Memory B cell (primary cell): ENCODE data around the gene FRRS1.
A peak's percentile ranks its signal among the peaks of the same experiment; 100 is the strongest.
"Not testable (repeated sequence)": the region's sequence is repeated elsewhere in the genome, so short reads cannot be mapped to it uniquely, and the experiment has no call there.

Experiments
- ATAC-seq: fragments of 150-1000 bp; cut with Tn5 transposase; 2 replicates; pipeline ENCODE4 v1.10.0; 2021; ENCODE audit warnings: low read depth, mild to moderate bottlenecking, moderate library complexity
- DNase-seq, 2 donors: peaks; one replicate each; pipeline ENCODE4 v3.0.0; 2022; ENCODE audit warnings: low spot score in 2 of 2
- H3K27ac Mint-ChIP-seq: one replicate; pipeline ENCODE4 v1.8.0; 2022; ENCODE audit warnings: mild to moderate bottlenecking, moderate library complexity, mixed read lengths
- H3K27me3 Mint-ChIP-seq: one replicate; pipeline ENCODE4 v1.8.0; 2022; ENCODE audit warnings: mixed read lengths
- H3K36me3 Mint-ChIP-seq: one replicate; pipeline ENCODE4 v1.8.0; 2022; ENCODE audit warnings: mild to moderate bottlenecking, mixed read lengths
- H3K4me1 Mint-ChIP-seq: one replicate; pipeline ENCODE4 v1.8.0; 2022; ENCODE audit warnings: mixed read lengths
- H3K4me3 Mint-ChIP-seq: one replicate; pipeline ENCODE4 v1.8.0; 2022; ENCODE audit warnings: mild to moderate bottlenecking, moderate library complexity, mixed read lengths
- H3K9me3 Mint-ChIP-seq: one replicate; pipeline ENCODE4 v1.8.0; 2022; ENCODE audit warnings: mixed read lengths

FRRS1 gene

GRCh38 chr1:99782397-99782796, 16.0 kb upstream of the FRRS1 start:
- H3K4me3 Mint-ChIP-seq = no peak overlapping the region
- no peak overlapping the region for H3K27ac Mint-ChIP-seq
- peak; percentile 51 for ATAC-seq
- no peaks in the 10 kb centered on the region for H3K9me3 Mint-ChIP-seq
- H3K27me3 Mint-ChIP-seq = peaks cover 3% of the 10 kb centered on the region
- DNase-seq = no peak
- peaks cover 14% of the 10 kb centered on the region for H3K4me1 Mint-ChIP-seq
- H3K36me3 Mint-ChIP-seq = no peaks in the 10 kb centered on the region

GRCh38 chr1:99781798-99782197, 15.4 kb upstream of the FRRS1 start:
- DNase-seq = no peak
- H3K9me3 Mint-ChIP-seq = no peaks in the 10 kb centered on the region
- no peak for ATAC-seq
- peaks cover 3% of the 10 kb centered on the region for H3K27me3 Mint-ChIP-seq
- H3K4me3 Mint-ChIP-seq = no peak overlapping the region
- peaks cover 9% of the 10 kb centered on the region for H3K4me1 Mint-ChIP-seq
- H3K36me3 Mint-ChIP-seq = no peaks in the 10 kb centered on the region
- H3K27ac Mint-ChIP-seq = no peak overlapping the region

- ATAC-seq (no peak), DNase-seq (no peak)
- peaks cover 11% of the 10 kb centered on the region for H3K4me1 Mint-ChIP-seq
- no peaks in the 10 kb centered on the region for H3K36me3 Mint-ChIP-seq
- peaks cover 2% of the 10 kb centered on the region for H3K27me3 Mint-ChIP-seq
- no peak overlapping the region for H3K27ac Mint-ChIP-seq
- no peak overlapping the region for H3K4me3 Mint-ChIP-seq
- no peaks in the 10 kb centered on the region for H3K9me3 Mint-ChIP-seq
Measured at GRCh38 chr1:99777752-99778151, 11.3 kb upstream of the FRRS1 start.

GRCh38 chr1:99776120-99776519, 9.7 kb upstream of the FRRS1 start:
- H3K4me3 Mint-ChIP-seq = no peak overlapping the region
- H3K27ac Mint-ChIP-seq = no peak overlapping the region
- DNase-seq (no peak), ATAC-seq (peak; percentile 31)
- peaks cover 2% of the 10 kb centered on the region for H3K27me3 Mint-ChIP-seq
- H3K9me3 Mint-ChIP-seq = no peaks in the 10 kb centered on the region
- no peaks in the 10 kb centered on the region for H3K36me3 Mint-ChIP-seq
- peaks cover 9% of the 10 kb centered on the region for H3K4me1 Mint-ChIP-seq

GRCh38 chr1:99772809-99773208, 6.4 kb upstream of the FRRS1 start:
- no peaks in the 10 kb centered on the region for H3K9me3 Mint-ChIP-seq
- DNase-seq (no peak), ATAC-seq (no peak)
- H3K27me3 Mint-ChIP-seq = no peaks in the 10 kb centered on the region
- no peaks in the 10 kb centered on the region for H3K36me3 Mint-ChIP-seq
- H3K4me3 Mint-ChIP-seq = no peak overlapping the region
- peaks cover 11% of the 10 kb centered on the region for H3K4me1 Mint-ChIP-seq
- H3K27ac Mint-ChIP-seq = no peak overlapping the region

GRCh38 chr1:99771513-99771918, 5.1 kb upstream of the FRRS1 start:
- H3K9me3 Mint-ChIP-seq = no peaks in the 10 kb centered on the region
- no peak for ATAC-seq
- no peaks in the 10 kb centered on the region for H3K27me3 Mint-ChIP-seq
- no peaks in the 10 kb centered on the region for H3K36me3 Mint-ChIP-seq
- no peak overlapping the region for H3K27ac Mint-ChIP-seq
- no peak for DNase-seq
- H3K4me1 Mint-ChIP-seq = peaks cover 11% of the 10 kb centered on the region
- no peak overlapping the region for H3K4me3 Mint-ChIP-seq

- DNase-seq (no peak), ATAC-seq (no peak)
- Mint-ChIP-seq H3K27ac (no peak overlapping the region), H3K4me1 (peaks cover 12% of the 10 kb centered on the region), H3K9me3 (no peaks in the 10 kb centered on the region), H3K36me3 (no peaks in the 10 kb centered on the region), H3K4me3 (no peak overlapping the region), H3K27me3 (no peaks in the 10 kb centered on the region)
Measured at GRCh38 chr1:99768524-99769245, 2.2 kb upstream of the FRRS1 start.

GRCh38 chr1:99768104-99768503, 1.7 kb upstream of the FRRS1 start:
- H3K27ac Mint-ChIP-seq = no peak overlapping the region
- ATAC-seq (no peak), DNase-seq (no peak)
- H3K4me1 Mint-ChIP-seq = peaks cover 12% of the 10 kb centered on the region
- H3K27me3 Mint-ChIP-seq = no peaks in the 10 kb centered on the region
- no peak overlapping the region for H3K4me3 Mint-ChIP-seq
- no peaks in the 10 kb centered on the region for H3K9me3 Mint-ChIP-seq
- no peaks in the 10 kb centered on the region for H3K36me3 Mint-ChIP-seq

- Mint-ChIP-seq H3K27ac (peak overlapping the region; percentile 69), H3K36me3 (peaks cover 2% of the 10 kb centered on the region), H3K27me3 (no peaks in the 10 kb centered on the region), H3K9me3 (no peaks in the 10 kb centered on the region), H3K4me3 (peak overlapping the region; percentile 22), H3K4me1 (peaks cover 8% of the 10 kb centered on the region)
- ATAC-seq = no peak
- DNase-seq = no peak
Measured at GRCh38 chr1:99764909-99765308, 1.5 kb downstream of the FRRS1 start.

GRCh38 chr1:99764439-99764838, 2.0 kb downstream of the FRRS1 start:
- Mint-ChIP-seq H3K9me3 (peaks cover under 1% of the 10 kb centered on the region), H3K27ac (peak overlapping the region; percentile 69), H3K4me1 (peaks cover 8% of the 10 kb centered on the region), H3K27me3 (no peaks in the 10 kb centered on the region), H3K4me3 (no peak overlapping the region), H3K36me3 (peaks cover 4% of the 10 kb centered on the region)
- DNase-seq (no peak), ATAC-seq (no peak)

GRCh38 chr1:99763956-99764355, 2.5 kb downstream of the FRRS1 start:
- no peak overlapping the region for H3K27ac Mint-ChIP-seq
- peaks cover 5% of the 10 kb centered on the region for H3K9me3 Mint-ChIP-seq
- DNase-seq (no peak), ATAC-seq (no peak)
- peaks cover 13% of the 10 kb centered on the region for H3K4me1 Mint-ChIP-seq
- H3K4me3 Mint-ChIP-seq = no peak overlapping the region
- peaks cover 7% of the 10 kb centered on the region for H3K36me3 Mint-ChIP-seq
- H3K27me3 Mint-ChIP-seq = no peaks in the 10 kb centered on the region

- Mint-ChIP-seq H3K36me3 (peaks cover 7% of the 10 kb centered on the region), H3K4me3 (no peak overlapping the region), H3K27me3 (no peaks in the 10 kb centered on the region), H3K9me3 (peaks cover 5% of the 10 kb centered on the region), H3K27ac (no peak overlapping the region), H3K4me1 (peaks cover 16% of the 10 kb centered on the region)
- DNase-seq = no peak
- ATAC-seq = no peak
Measured at GRCh38 chr1:99761774-99762173, 4.7 kb downstream of the FRRS1 start.

GRCh38 chr1:99759518-99760160, 6.8 kb downstream of the FRRS1 start:
- ATAC-seq (no peak), DNase-seq (no peak)
- no peak overlapping the region for H3K27ac Mint-ChIP-seq
- peaks cover 13% of the 10 kb centered on the region for H3K4me1 Mint-ChIP-seq
- H3K9me3 Mint-ChIP-seq = peaks cover 5% of the 10 kb centered on the region
- peaks cover 7% of the 10 kb centered on the region for H3K36me3 Mint-ChIP-seq
- no peak overlapping the region for H3K4me3 Mint-ChIP-seq
- no peaks in the 10 kb centered on the region for H3K27me3 Mint-ChIP-seq

GRCh38 chr1:99758686-99759517, 7.5 kb downstream of the FRRS1 start:
- not testable (repeated sequence) for ATAC-seq, DNase-seq, H3K27ac Mint-ChIP-seq, H3K4me3 Mint-ChIP-seq, H3K27me3 Mint-ChIP-seq, H3K36me3 Mint-ChIP-seq, H3K9me3 Mint-ChIP-seq
- peaks cover 10% of the 10 kb centered on the region for H3K4me1 Mint-ChIP-seq
